ENCODE data around the gene RASSF7.

RASSF7 gene

GRCh38 chr11:559712-560304 lies 962 bp upstream of the RASSF7 start:
- no peak for TF ChIP-seq ZC3H10 (CRISPR knock-in tag; IDR thresholded peaks at IDR 0.05)
- no peak for TF ChIP-seq ZFP30 (CRISPR knock-in tag; IDR thresholded peaks at IDR 0.05)
- TF ChIP-seq BACH2 (CRISPR knock-in tag; IDR thresholded peaks at IDR 0.05; ENCODE audit: borderline replicate concordance) = no peak
- no peak for TF ChIP-seq TOX (CRISPR knock-in tag; IDR thresholded peaks at IDR 0.05; ENCODE audit: borderline replicate concordance)
- TF ChIP-seq PATZ1 (CRISPR knock-in tag; IDR thresholded peaks at IDR 0.05; ENCODE audit: borderline replicate concordance) = no peak
- TF ChIP-seq POU6F1 (CRISPR knock-in tag; IDR thresholded peaks at IDR 0.05; ENCODE audit: borderline replicate concordance, low read depth) = no peak
- TF ChIP-seq ZFP3 (CRISPR knock-in tag; IDR thresholded peaks at IDR 0.05) = no peak
- no peak for TF ChIP-seq OSR1 (CRISPR knock-in tag; IDR thresholded peaks at IDR 0.05)
- no peak for TF ChIP-seq TCF4 (CRISPR knock-in tag; IDR thresholded peaks at IDR 0.05; ENCODE audit: borderline replicate concordance)
- no peak for TF ChIP-seq CREB5 (CRISPR knock-in tag; IDR thresholded peaks at IDR 0.05; ENCODE audit: low read depth)
- no peak for TF ChIP-seq PPARA (CRISPR knock-in tag; IDR thresholded peaks at IDR 0.05; ENCODE audit: borderline replicate concordance)
- TF ChIP-seq ARNTL (CRISPR knock-in tag; IDR thresholded peaks at IDR 0.05; ENCODE audit: borderline replicate concordance, low read depth) = no peak
- TF ChIP-seq ZNF70 (CRISPR knock-in tag; IDR thresholded peaks at IDR 0.05) = no peak
- TF ChIP-seq ZNF8 (CRISPR knock-in tag; IDR thresholded peaks at IDR 0.05) = no peak
- TF ChIP-seq RARB (CRISPR knock-in tag; IDR thresholded peaks at IDR 0.05) = no peak
- TF ChIP-seq, protein P1, sequence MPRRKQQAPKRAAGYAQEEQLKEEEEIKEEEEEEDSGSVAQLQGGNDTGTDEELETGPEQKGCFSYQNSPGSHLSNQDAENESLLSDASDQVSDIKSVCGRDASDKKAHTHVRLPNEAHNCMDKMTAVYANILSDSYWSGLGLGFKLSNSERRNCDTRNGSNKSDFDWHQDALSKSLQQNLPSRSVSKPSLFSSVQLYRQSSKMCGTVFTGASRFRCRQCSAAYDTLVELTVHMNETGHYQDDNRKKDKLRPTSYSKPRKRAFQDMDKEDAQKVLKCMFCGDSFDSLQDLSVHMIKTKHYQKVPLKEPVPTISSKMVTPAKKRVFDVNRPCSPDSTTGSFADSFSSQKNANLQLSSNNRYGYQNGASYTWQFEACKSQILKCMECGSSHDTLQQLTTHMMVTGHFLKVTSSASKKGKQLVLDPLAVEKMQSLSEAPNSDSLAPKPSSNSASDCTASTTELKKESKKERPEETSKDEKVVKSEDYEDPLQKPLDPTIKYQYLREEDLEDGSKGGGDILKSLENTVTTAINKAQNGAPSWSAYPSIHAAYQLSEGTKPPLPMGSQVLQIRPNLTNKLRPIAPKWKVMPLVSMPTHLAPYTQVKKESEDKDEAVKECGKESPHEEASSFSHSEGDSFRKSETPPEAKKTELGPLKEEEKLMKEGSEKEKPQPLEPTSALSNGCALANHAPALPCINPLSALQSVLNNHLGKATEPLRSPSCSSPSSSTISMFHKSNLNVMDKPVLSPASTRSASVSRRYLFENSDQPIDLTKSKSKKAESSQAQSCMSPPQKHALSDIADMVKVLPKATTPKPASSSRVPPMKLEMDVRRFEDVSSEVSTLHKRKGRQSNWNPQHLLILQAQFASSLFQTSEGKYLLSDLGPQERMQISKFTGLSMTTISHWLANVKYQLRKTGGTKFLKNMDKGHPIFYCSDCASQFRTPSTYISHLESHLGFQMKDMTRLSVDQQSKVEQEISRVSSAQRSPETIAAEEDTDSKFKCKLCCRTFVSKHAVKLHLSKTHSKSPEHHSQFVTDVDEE (CRISPR knock-in tag; IDR thresholded peaks at IDR 0.05) = no peak

GRCh38 chr11:561148-562003 lies 606 bp downstream of the RASSF7 start:
- TF ChIP-seq, protein P1 (CRISPR knock-in tag; IDR thresholded peaks at IDR 0.05) = no peak
- TF ChIP-seq ZNF8 (CRISPR knock-in tag; IDR thresholded peaks at IDR 0.05) (no peak), ISL1 (CRISPR knock-in tag; IDR thresholded peaks at IDR 0.05) (no peak), OSR1 (CRISPR knock-in tag; IDR thresholded peaks at IDR 0.05) (no peak), PATZ1 (CRISPR knock-in tag; IDR thresholded peaks at IDR 0.05; ENCODE audit: borderline replicate concordance) (no peak)
- no peak; the same call in 1 of the 3 replicates for ATAC-seq

More at GRCh38 chr11:559712-560304, 962 bp upstream of the RASSF7 start:
- ATAC-seq = no peak

All from SK-N-SH treated with all-trans-retinoic acid at 6 μM for 48 hours (cell line).